ENCODE data around the gene OTULIN. TPM values are rescaled to one million over a fixed set of nuclear protein-coding genes. Genes with fewer than 3 reads are reported as not detected.

The OTULIN gene
- total and polyA plus RNA-seq, 2 of the 13 experiments (the other 11 are each of a cell fraction or from before 2014, with no cell fraction given): 7.0 to 34.8 TPM

DNA sequence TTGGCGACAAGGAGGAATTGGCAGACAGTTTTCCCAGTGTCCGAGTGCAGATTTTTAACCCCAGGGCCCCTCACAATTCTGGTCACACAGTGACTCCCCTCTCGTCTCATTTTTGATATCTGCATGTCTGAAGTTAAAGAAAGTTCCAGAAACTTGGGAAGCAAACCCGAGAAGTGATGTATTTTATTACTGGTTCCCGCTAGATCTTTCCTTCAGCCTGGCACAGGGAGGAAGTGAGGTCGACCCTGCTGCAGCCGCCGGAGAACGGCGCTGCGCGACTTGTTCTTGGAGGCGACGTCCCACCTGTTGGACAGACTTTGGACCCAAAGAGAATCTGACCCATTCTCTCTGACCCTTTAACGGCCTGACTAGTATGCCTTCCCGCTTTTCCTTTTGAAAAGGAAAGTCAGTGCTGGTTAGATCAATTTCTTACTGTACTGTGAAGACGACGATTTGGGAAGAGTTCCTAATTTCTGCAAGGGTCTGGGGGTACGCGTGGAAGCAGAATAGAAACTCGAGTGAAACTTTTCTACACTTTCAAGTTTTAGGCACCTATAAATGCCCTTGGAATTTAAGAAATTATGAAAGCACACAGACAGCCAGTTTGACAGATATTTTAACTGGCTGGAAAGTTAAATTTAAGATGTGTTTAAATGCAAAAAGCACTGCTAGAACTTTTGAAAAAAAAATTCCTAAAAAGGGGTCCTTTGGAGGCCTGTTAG lies 744 bp downstream of the OTULIN start (continued):
- TF ChIP-seq, protein P1, sequence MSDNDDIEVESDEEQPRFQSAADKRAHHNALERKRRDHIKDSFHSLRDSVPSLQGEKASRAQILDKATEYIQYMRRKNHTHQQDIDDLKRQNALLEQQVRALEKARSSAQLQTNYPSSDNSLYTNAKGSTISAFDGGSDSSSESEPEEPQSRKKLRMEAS (IDR thresholded peaks at IDR 0.05): peak; percentile 66
- TF ChIP-seq, protein P2, sequence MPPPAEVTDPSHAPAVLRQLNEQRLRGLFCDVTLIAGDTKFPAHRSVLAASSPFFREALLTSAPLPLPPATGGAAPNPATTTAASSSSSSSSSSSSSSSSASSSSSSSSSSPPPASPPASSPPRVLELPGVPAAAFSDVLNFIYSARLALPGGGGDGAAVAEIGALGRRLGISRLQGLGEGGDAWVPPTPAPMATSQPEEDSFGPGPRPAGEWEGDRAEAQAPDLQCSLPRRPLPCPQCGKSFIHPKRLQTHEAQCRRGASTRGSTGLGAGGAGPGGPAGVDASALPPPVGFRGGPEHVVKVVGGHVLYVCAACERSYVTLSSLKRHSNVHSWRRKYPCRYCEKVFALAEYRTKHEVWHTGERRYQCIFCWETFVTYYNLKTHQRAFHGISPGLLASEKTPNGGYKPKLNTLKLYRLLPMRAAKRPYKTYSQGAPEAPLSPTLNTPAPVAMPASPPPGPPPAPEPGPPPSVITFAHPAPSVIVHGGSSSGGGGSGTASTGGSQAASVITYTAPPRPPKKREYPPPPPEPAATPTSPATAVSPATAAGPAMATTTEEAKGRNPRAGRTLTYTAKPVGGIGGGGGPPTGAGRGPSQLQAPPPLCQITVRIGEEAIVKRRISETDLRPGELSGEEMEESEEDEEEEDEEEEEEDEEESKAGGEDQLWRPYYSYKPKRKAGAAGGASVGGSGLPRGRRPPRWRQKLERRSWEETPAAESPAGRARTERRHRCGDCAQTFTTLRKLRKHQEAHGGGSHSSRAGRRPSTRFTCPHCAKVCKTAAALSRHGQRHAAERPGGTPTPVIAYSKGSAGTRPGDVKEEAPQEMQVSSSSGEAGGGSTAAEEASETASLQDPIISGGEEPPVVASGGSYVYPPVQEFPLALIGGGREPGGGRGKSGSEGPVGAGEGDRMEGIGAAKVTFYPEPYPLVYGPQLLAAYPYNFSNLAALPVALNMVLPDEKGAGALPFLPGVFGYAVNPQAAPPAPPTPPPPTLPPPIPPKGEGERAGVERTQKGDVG (CRISPR knock-in tag; IDR thresholded peaks at IDR 0.05; ENCODE audit: borderline replicate concordance): no peak
- 0 out of 2 replicates have a peak, but pooled peaks have one; percentile 50 for TF ChIP-seq POLR2AphosphoS5 (IDR thresholded peaks at IDR 0.05; ENCODE audit: low read depth, low read length)
- TF ChIP-seq SMARCE1 (IDR thresholded peaks at IDR 0.05; ENCODE audit: borderline replicate concordance): no peak
- TF ChIP-seq ZBTB8A (CRISPR knock-in tag; IDR thresholded peaks at IDR 0.05; ENCODE audit: borderline replicate concordance, low read depth): no peak
- 0 out of 2 replicates have a peak, but pooled peaks have one; percentile 21 for TF ChIP-seq RARA (CRISPR knock-in tag; IDR thresholded peaks at IDR 0.05)
- TF ChIP-seq HES4 (CRISPR knock-in tag; IDR thresholded peaks at IDR 0.05; ENCODE audit: borderline replicate concordance): no peak
- TF ChIP-seq WIZ (CRISPR knock-in tag; IDR thresholded peaks at IDR 0.05): no peak
- no peak for TF ChIP-seq SNAI1 (CRISPR knock-in tag; IDR thresholded peaks at IDR 0.05; ENCODE audit: borderline replicate concordance)
- peak; percentile 58; the same call in 1 of the 2 replicates for TF ChIP-seq SAP130 (CRISPR knock-in tag; IDR thresholded peaks at IDR 0.05; ENCODE audit: low read depth)
- peak; percentile 34; the same call in 1 of the 2 replicates for TF ChIP-seq POLR2G (IDR thresholded peaks at IDR 0.05; ENCODE audit: low read depth, low read length)
- TF ChIP-seq ZSCAN22 (CRISPR knock-in tag; IDR thresholded peaks at IDR 0.05): no peak
- TF ChIP-seq SP2 (CRISPR knock-in tag; IDR thresholded peaks at IDR 0.05): no peak
- TF ChIP-seq SMAD9 (CRISPR knock-in tag; IDR thresholded peaks at IDR 0.05): no peak
- TF ChIP-seq AGO2 (optimal IDR thresholded peaks at IDR 0.05; ENCODE audit: low read depth, low read length): no peak
- TF ChIP-seq RXRB (CRISPR knock-in tag; IDR thresholded peaks at IDR 0.05; ENCODE audit: borderline replicate concordance): 0 out of 2 replicates have a peak, but pooled peaks have one; percentile 23
- TF ChIP-seq NFYC (CRISPR knock-in tag; IDR thresholded peaks at IDR 0.05): no peak
- TF ChIP-seq MED8 (CRISPR knock-in tag; IDR thresholded peaks at IDR 0.05; ENCODE audit: insufficient replicate concordance): no peak
- no peak for TF ChIP-seq EHMT2 (IDR thresholded peaks at IDR 0.05; ENCODE audit: borderline replicate concordance, low read depth, low read length)
- TF ChIP-seq KAT8 (CRISPR knock-in tag; IDR thresholded peaks at IDR 0.05): no peak
- no peak for TF ChIP-seq ZFYVE20 (CRISPR knock-in tag; IDR thresholded peaks at IDR 0.05; ENCODE audit: borderline replicate concordance, low read depth)
- 0 out of 2 replicates have a peak, but pooled peaks have one; percentile 62 for TF ChIP-seq SIN3A (IDR thresholded peaks at IDR 0.05; ENCODE audit: borderline replicate concordance, low read depth, low read length)
- no peak for TF ChIP-seq KAT2B (IDR thresholded peaks at IDR 0.05; ENCODE audit: borderline replicate concordance, low read depth, low read length)
- no peak for TF ChIP-seq ZNF713 (CRISPR knock-in tag; IDR thresholded peaks at IDR 0.05)
- TF ChIP-seq, protein P3, sequence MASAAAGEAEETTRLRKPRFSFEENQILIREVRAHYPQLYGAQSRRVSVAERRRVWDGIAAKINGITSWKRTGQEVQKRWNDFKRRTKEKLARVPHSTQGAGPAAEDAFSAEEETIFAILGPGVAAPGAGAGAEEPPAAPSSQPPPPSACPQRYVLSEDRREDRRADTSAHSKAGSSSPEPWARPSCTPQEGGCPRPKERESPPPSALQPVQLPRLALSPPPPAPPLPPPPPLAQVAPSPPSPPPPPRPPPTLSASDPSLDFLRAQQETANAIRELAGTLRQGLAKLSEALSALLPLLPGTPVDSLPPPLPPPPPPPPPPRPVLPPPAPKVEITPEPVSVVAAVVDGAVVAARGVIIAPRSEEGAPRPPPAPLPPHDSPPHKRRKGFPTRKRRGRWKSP (CRISPR knock-in tag; IDR thresholded peaks at IDR 0.05): no peak; the same call in 1 of the 2 replicates
- no peak for TF ChIP-seq ZNF720 (CRISPR knock-in tag; IDR thresholded peaks at IDR 0.05)
- no peak; the same call in 1 of the 2 replicates for TF ChIP-seq ZSCAN9 (CRISPR knock-in tag; IDR thresholded peaks at IDR 0.05; ENCODE audit: borderline replicate concordance)
- TF ChIP-seq ZBTB3 (CRISPR knock-in tag; IDR thresholded peaks at IDR 0.05; ENCODE audit: borderline replicate concordance, low read depth): no peak

Measured in HepG2 (cell line).